Loucy (cell line): ENCODE results near the gene COX17.

ENCODE experiments used
- EZH2phosphoT487 ChIP-seq: fragments of 200-600 bp; IDR thresholded peaks from 2 replicates; pipeline ENCODE4 v1.6.1; 2018; ENCODE audit warnings: antibody characterized with exemption, mild to moderate bottlenecking, moderate library complexity, borderline replicate concordance
- TF ChIP-seq, protein P1 (sequence below): fragments of 200-600 bp; sonication (generic); conservative IDR thresholded peaks from 2 replicates; pipeline ENCODE4 v1.5.1; 2014; ENCODE audit warnings: mild to moderate bottlenecking, antibody characterized with exemption, low read length

DNA sequence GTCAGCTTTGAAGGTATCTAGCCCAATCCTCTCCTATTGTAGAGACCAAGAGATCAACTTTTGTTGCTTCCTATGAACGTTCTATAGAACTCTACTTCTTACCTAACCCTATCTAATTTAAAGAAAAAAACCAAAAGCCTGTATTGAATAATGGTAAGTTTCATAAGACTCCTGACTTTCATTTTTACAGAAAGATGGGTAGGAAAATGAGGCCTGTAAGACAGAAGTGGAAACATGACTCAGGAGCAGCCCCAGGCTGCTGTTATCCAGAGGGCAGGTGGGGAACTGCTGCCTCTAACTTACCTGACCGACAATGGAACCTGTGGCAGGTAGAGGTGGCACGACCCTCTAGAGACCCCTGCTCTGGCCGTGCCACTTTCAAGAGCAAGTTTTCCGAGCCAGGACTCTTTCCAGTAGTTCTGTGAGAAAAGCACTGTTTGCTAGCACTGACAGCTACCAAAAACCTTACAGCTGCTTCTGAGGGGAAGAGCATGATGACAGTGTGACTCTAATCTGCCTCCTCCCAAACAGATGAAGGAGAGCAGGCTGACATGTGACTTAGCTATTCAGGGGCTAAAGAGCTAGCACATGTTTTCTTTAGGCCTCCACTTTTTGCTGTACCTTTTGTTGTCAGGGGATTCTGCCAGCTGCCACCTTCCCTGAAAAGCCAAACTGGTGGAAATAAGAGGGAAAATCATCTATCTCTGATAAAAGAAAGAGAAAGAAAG, 34.3 kb downstream of the COX17 start:
- TF ChIP-seq, protein P1, sequence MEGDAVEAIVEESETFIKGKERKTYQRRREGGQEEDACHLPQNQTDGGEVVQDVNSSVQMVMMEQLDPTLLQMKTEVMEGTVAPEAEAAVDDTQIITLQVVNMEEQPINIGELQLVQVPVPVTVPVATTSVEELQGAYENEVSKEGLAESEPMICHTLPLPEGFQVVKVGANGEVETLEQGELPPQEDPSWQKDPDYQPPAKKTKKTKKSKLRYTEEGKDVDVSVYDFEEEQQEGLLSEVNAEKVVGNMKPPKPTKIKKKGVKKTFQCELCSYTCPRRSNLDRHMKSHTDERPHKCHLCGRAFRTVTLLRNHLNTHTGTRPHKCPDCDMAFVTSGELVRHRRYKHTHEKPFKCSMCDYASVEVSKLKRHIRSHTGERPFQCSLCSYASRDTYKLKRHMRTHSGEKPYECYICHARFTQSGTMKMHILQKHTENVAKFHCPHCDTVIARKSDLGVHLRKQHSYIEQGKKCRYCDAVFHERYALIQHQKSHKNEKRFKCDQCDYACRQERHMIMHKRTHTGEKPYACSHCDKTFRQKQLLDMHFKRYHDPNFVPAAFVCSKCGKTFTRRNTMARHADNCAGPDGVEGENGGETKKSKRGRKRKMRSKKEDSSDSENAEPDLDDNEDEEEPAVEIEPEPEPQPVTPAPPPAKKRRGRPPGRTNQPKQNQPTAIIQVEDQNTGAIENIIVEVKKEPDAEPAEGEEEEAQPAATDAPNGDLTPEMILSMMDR: no peak
- TF ChIP-seq EZH2phosphoT487: no peak
